H54 (cell line): Measurements from ENCODE around the gene OR13F1.
"Not testable (repeated sequence)": the region's sequence is repeated elsewhere in the genome, so short reads cannot be mapped to it uniquely, and the experiment has no call there.

Source experiments
- DNase-seq: peaks from one replicate; pipeline ENCODE4 v3.0.0; 2011; ENCODE audit warnings: low spot score, mixed read lengths; ENCODE audit not compliant: insufficient read length
- FAIRE-seq: peaks from 3 replicates; lab custom pipeline; 2011; peaks lifted over from hg19 to GRCh38; lab: Jason Lieb, UNC
- POLR2A ChIP-seq: IDR thresholded peaks from 2 replicates; pipeline ENCODE4 v1.6.1; 2011; ENCODE audit warnings: low read depth, mild to moderate bottlenecking, low read length

OR13F1 gene, protein sequence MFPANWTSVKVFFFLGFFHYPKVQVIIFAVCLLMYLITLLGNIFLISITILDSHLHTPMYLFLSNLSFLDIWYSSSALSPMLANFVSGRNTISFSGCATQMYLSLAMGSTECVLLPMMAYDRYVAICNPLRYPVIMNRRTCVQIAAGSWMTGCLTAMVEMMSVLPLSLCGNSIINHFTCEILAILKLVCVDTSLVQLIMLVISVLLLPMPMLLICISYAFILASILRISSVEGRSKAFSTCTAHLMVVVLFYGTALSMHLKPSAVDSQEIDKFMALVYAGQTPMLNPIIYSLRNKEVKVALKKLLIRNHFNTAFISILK

DNA sequence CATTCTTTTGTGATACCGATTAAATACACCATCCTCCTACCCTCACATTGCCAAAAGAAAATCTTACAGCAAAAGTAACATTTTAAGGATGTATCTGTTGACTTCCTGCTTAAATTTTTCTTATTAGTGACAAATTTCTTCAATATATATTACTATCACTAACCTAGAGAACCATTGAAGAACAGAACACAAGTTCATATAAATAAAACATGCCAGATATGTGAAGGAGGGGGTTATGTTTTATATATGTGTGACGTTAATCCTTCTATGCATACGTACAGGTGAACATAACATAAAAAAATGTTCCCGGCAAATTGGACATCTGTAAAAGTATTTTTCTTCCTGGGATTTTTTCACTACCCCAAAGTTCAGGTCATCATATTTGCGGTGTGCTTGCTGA, at the start of gene OR13F1:
Gene OR13F1 (plus strand): TSS at position 301 of the 400 bp plus-strand sequence. CDS start 0 bp downstream, at position 301.
- TF ChIP-seq POLR2A = no peak
- no peak for FAIRE-seq

DNA sequence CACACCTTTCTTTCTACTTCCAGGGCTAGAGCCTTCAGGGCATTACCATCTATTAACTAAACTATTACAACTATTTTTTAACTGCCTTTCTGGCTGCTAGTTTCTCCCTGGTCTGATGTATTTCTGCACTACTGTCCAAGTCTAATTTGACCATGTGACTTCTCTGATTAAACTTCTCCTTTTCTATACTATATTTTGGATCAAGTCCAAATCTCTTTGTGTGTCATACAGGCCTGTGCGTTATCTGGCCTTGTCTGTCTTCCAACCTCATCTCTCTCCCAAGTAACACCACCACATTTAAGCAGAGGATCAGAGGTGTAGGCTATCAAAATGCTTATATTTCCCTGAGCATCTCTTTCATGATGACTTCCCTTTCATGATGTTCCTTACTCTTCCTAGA, 47.2 kb upstream of the OR13F1 start:
- DNase-seq (no peak), FAIRE-seq (no peak)
- TF ChIP-seq POLR2A = no peak

More for the DNA sequence above, at the start of gene OR13F1:
- DNase-seq = no peak

DNA sequence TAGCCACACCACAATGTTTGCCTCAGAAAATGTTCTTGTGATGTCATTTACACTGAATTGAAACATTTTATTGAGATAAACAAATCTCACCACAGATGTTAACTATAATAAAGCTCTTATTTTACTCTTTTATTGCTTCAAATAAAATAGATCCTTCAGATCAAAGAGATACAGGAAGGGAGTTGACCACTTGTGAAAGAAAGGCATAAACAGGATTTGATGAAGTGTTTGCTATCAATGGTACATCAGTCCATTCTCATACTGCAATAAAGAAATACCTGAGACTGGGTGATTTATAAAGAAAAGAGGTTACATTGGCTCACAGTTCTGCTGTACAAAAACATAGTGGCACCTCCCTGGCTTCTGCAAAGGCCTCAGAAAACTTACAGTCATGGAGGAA, 40.2 kb upstream of the OR13F1 start:
- DNase-seq (no peak), FAIRE-seq (no peak)
- TF ChIP-seq POLR2A = no peak

DNA sequence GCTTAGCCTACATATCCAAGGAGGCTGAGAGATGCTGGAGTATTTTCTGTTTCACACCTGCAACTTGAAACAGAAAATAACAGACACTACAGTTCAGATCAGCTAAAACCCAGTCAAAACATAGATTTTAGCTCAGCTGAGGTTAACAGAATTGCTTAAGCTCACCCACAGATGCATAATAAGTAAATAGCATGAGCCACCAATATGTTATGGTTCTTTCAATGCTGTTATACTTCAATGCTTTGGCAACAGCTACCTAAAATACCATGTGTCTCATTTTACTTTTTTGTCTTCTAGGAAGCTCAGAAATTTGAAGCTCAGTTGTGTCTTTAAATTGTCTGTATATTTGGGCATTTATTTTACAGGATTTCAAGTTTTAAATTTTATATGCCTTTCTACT, 35.8 kb upstream of the OR13F1 start:
- no peak for FAIRE-seq
- no peak for TF ChIP-seq POLR2A
- DNase-seq = no peak

DNA sequence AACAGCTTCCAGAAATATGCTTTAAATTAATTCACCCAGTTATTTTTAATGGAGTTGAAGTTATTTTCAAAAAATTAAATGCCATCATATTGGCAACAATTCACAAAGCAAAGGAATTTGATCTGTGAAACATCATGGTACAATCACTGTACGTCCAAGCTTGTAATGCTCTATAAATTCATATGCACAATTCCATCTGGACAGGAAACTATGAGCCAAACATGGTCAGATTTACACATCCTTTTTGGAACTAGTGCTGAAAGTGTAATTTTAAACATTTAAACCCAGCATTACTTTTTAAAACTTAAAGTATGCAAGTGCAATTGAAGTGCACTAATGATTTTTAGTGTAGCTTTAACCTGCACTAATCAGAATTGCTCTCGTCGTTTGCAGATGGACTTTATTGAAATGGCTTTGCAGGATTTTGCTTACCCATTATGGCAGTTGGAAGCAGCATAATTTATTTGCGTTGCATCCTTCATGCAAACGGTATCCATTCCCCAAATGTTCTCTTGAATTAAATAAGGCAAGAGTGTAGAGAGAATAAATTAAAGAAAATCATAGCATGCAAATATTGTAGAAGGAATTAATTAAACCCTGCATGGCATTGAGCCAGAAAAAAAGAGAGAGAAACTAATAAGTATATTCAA, 21.0 kb upstream of the OR13F1 start:
- no peak for DNase-seq
- TF ChIP-seq POLR2A = no peak
- no peak for FAIRE-seq

DNA sequence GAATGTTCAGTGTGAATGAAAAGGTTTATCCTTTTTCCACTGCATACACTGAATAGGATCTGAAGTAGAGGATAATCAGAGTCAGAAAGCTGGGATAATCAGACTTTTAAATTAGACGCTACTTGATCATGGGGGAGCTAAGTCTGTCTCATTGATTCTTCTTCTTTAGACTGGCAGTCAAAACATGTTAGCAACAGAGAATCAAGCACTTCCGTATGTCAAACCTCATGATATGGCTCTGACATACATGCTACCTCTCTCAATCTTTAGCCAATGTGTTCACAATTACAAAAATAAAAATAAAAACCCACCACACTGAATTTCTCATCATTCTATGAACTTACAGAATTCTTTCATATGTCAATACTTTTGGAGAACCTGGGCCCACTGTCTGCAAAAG, 19.0 kb upstream of the OR13F1 start:
- DNase-seq = no peak
- no peak for TF ChIP-seq POLR2A
- FAIRE-seq = no peak

DNA sequence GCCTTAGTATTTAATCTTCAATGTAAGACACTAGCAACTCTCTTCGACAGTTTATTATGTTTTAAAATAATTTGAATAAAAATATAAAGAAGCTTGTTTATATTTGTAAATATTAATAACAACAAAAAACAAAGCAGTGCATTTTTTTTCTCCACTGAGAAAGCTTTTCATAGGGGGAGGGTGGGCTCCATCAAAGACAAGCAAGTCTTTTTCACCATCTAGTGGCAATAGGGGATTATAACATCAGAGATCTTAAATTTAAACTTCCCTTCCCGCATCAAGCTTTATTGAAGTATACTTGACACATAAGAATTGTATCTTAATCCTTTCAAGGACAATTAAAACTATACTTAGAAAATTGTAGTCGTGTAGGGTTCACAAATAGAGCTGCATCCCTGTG, 9.3 kb upstream of the OR13F1 start:
- TF ChIP-seq POLR2A = no peak
- FAIRE-seq (no peak), DNase-seq (peak; percentile 21)

DNA sequence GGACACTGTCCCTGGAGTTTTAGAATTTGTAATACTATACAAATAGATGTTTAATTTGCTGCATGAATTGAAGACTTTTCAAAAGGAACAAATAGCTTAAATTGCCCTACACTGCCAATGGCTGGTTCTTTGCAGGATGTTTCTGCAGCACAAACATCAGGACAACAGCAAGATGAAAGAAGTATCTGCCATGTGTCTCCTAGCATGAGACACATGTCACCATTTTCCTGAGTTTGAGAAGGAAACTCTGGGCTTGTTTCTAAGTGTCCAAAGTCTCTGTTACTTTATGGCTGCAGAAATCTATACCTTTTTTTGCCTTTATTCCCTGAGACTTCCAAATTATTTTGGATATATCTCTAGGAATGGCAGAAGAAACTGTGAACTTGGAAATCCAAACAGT, 623 bp upstream of the OR13F1 start:
- DNase-seq = no peak
- TF ChIP-seq POLR2A = no peak
- no peak for FAIRE-seq

DNA sequence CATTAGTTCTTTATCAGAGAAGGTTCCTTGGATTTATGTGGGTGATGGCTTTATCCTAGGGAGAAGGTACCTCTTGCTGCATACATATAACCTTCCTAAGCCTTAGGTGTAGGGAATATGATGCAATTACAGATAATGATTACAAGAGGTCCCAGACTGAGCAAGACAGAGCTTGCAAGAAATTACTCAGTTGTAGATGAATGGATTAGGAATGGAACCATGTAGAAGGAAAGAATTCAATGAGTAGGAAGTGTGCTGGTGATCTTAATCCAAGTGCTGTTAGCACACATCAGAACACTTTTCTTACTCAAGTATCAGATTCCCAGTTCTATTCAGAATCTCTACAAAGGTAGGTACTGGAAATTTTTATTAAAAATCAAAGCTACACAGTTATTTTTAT, 2.5 kb downstream of the OR13F1 start:
- no peak for TF ChIP-seq POLR2A
- DNase-seq (no peak), FAIRE-seq (no peak)

DNA sequence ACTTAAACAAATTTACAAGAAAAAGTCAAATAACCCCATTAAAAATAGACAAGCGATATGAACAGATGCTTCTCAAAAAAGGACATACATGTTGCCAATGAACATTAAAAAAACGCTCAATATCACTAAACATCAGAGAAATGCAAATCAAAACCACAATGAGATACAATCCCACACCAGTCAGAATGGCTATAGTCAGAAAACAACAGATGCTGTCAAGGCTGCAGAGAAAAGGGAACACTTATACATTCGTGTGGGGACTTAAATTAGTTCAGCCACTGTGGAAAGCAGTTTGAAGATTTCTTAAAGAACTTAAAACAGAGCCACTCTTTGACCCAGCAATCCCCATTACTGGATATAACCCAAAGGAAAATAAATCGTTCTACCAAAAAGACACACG, 10.8 kb downstream of the OR13F1 start:
- peak; percentile 50 for FAIRE-seq
- DNase-seq = no peak
- no peak for TF ChIP-seq POLR2A

DNA sequence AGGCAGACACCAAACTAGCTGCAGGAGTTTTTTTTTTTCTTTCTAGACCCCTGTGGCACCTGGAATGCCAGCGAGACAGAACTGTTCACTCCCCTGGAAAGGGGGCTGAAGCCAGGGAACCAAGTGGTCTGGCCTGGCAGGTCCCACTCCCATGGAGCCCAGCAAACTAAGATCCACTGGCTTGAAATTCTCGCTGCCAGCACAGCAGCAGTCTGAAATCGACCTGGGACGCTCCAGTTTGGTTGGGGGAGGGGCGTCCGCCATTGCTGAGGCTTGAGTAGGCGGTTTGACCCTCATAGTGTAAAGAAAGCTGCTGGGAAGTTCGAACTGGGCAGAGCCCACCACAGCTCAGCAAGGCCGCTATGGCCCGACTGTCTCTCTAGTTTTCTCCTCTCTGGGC, 16.2 kb downstream of the OR13F1 start:
- not testable (repeated sequence) for FAIRE-seq, DNase-seq

DNA sequence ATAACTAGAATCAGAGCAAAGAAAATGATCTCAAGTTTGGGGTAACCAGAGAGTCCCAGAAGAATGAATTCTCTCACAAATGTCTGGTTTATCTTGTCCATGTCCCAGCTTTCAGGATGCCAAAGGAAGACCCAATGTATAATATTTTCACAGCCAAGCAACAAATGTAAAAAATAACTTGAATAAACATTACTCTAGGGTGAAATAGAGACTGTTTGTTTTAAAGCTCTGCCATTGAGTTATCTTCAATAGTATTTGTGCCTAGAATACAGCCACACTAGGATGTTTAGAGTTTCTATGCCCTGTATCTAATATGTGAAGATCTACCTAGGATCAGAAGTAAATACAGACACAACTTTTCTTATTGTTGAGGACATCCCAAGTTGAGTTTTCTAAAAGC, 23.0 kb downstream of the OR13F1 start, which contains the start of gene OR13C4:
Gene OR13C4 (minus strand): TSS at position 101 of the 400 bp plus-strand sequence. CDS start 0 bp downstream, at position 101.
- TF ChIP-seq POLR2A = no peak
- no peak for DNase-seq
- no peak for FAIRE-seq

DNA sequence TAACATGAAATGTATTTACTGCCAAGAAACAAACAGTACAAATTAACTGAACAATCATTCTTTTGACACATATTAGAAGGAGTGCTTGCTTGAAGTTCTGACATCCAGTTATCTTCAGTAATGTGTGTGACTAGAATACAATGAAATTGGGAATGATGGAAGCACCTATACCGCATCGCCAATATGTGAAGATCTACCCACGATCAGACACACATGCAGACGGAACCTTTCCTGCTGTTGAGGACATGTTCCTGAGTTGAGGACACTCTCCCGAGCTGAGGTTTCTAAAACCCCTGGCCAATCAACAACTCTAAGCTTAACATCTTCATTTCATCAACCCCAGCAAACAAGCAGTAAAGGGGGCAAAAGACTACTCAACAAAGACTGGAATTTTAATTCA, 32.7 kb downstream of the OR13F1 start, which contains the start of gene OR13C3:
Gene OR13C3 (minus strand): TSS at position 101 of the 400 bp plus-strand sequence. CDS start 133 bp downstream, outside the sequence.
- FAIRE-seq = peak; percentile 92
- no peak for TF ChIP-seq POLR2A
- DNase-seq = no peak

DNA sequence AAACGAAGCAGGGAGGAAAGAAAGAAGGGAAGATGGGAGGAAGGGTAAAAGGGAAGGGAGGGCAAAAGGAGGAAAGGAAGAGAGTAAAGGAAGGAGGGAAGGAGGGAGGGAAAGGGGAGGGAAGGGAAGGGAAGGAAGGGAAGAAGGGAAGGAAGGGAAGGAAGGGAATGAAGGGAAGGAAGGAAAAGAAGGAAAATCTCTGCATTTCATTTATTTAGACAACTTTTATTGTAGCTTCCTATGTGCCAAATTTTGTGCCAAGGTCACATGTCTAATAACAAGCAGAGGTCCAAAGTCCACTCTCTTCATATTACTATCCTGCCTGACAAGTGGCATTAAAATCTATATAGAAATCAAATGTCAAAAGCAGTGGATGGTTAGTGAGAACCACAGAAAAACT, 35.2 kb downstream of the OR13F1 start:
- peak; percentile 11 for FAIRE-seq
- TF ChIP-seq POLR2A = no peak
- no peak for DNase-seq

DNA sequence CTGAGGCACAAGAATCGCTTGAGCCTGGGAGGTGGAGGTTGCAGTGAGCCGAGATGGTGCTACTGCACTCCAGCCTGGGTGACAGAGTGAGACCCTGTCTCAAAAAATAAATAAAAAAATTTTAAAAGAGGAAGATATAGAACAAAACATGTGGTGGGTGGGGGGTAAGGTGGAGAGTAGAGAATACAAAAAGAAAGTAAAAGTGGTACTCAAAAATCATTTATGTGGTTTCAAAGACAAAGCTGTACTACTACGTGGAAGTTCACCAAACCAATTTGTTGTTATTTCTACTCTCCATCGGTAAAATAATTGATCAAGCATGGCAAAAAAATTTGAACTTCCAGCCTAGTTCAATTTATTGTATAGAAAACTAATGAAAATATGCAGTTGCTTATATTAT, 40.6 kb downstream of the OR13F1 start:
- FAIRE-seq (no peak), DNase-seq (no peak)
- TF ChIP-seq POLR2A = no peak
